GM23338 (cell line): ENCODE results near the gene RAB11FIP3. TPM values are rescaled to one million over a fixed set of nuclear protein-coding genes. Genes with fewer than 3 reads are reported as not detected.

Experiments used
- ATAC-seq: fragments of 200-7000 bp; cut with Tn5 transposase; 3 replicates; pipeline ENCODE4 v1.9.1; 2020
- DNase-seq: peaks from one replicate; pipeline ENCODE4 v3.0.0-alpha.2; 2015; ENCODE audit warnings: low spot score
- H2AFZ ChIP-seq: fragments of 200-600 bp; sonication (generic); 2 replicates; pipeline ENCODE4 v1.8.0; 2016; ENCODE audit warnings: antibody characterized with exemption, mild to moderate bottlenecking, moderate library complexity
- H3F3A ChIP-seq: fragments of 200-600 bp; sonication (generic); replicated peaks from 2 replicates; pipeline ENCODE4 v1.8.0; 2017; ENCODE audit warnings: antibody characterized with exemption, mixed run types, low read depth
- H3K27ac ChIP-seq: fragments of 200-600 bp; sonication (generic); 2 replicates; pipeline ENCODE4 v1.6.1; 2016; ENCODE audit warnings: low read depth
- H3K27me3 ChIP-seq: fragments of 200-600 bp; sonication (generic); 2 replicates; pipeline ENCODE4 v1.8.0; 2016; ENCODE audit warnings: mild to moderate bottlenecking, mixed run types, moderate library complexity; ENCODE audit not compliant: insufficient read depth
- H3K36me3 ChIP-seq: fragments of 200-600 bp; sonication (generic); 2 replicates; pipeline ENCODE4 v1.8.0; 2016; ENCODE audit warnings: mild to moderate bottlenecking; ENCODE audit not compliant: insufficient read depth
- H3K4me1 ChIP-seq: fragments of 200-600 bp; sonication (generic); 2 replicates; pipeline ENCODE4 v1.8.0; 2016; ENCODE audit warnings: mild to moderate bottlenecking, moderate library complexity; ENCODE audit not compliant: insufficient read depth
- H3K4me2 ChIP-seq: fragments of 200-600 bp; sonication (generic); 2 replicates; pipeline ENCODE4 v1.7.1; 2017; ENCODE audit warnings: mixed run types
- H3K4me3 ChIP-seq: fragments of 200-600 bp; sonication (generic); 2 replicates; pipeline ENCODE4 v1.6.1; 2016; ENCODE audit warnings: mixed run types
- H3K79me2 ChIP-seq: fragments of 200-600 bp; sonication (generic); replicated peaks from 2 replicates; pipeline ENCODE4 v1.8.0; 2017; ENCODE audit warnings: mild to moderate bottlenecking; ENCODE audit not compliant: insufficient read depth
- H3K9me2 ChIP-seq: fragments of 200-600 bp; sonication (generic); 2 replicates; pipeline ENCODE4 v1.8.0; 2017; ENCODE audit not compliant: insufficient read depth
- H4K20me1 ChIP-seq: fragments of 200-600 bp; sonication (generic); replicated peaks from 2 replicates; pipeline ENCODE4 v1.8.0; 2017; ENCODE audit warnings: mild to moderate bottlenecking; ENCODE audit not compliant: insufficient read depth
- H3K27ac Mint-ChIP-seq: 2 replicates; pipeline ENCODE4 v1.8.0; 2020; ENCODE audit warnings: inconsistent platforms, mild to moderate bottlenecking, moderate library complexity, mixed read lengths
- H3K27me3 Mint-ChIP-seq: 3 replicates; pipeline ENCODE4 v1.8.0; 2022; ENCODE audit warnings: low read depth, mild to moderate bottlenecking, moderate library complexity, mixed read lengths, inconsistent platforms; ENCODE audit not compliant: insufficient read depth, poor library complexity
- H3K36me3 Mint-ChIP-seq: 3 replicates; pipeline ENCODE4 v1.8.0; 2021; ENCODE audit warnings: low read depth, mild to moderate bottlenecking, inconsistent platforms, moderate library complexity, mixed read lengths
- H3K4me1 Mint-ChIP-seq: 3 replicates; pipeline ENCODE4 v1.8.0; 2020; ENCODE audit warnings: mild to moderate bottlenecking, inconsistent platforms, mixed read lengths
- H3K4me3 Mint-ChIP-seq: 3 replicates; pipeline ENCODE4 v1.8.0; 2021; ENCODE audit warnings: moderate library complexity, mild to moderate bottlenecking, inconsistent platforms, mixed read lengths
- H3K9me3 Mint-ChIP-seq: 3 replicates; pipeline ENCODE4 v1.8.0; 2020; ENCODE audit warnings: moderate library complexity, mild to moderate bottlenecking, inconsistent platforms, mixed read lengths
- CTCF ChIP-seq, 2 experiments: fragments of 200-600 bp in 1 of 2; sonication (generic) in 1 of 2; conservative IDR thresholded peaks; 2 replicates each; pipeline versions ENCODE4 v1.5.1 to v1.6.1; 2016 to 2017; ENCODE audit warnings: antibody characterized with exemption in 2 of 2, low read depth in 2 of 2, mild to moderate bottlenecking in 2 of 2, moderate library complexity in 1 of 2
- EZH2phosphoT487 ChIP-seq: fragments of 200-600 bp; sonication (generic); IDR thresholded peaks from one replicate; pipeline ENCODE4 v1.8.1; 2018; ENCODE audit warnings: antibody characterized with exemption; ENCODE audit not compliant: unreplicated experiment
- JUNB ChIP-seq: IDR thresholded peaks from one replicate; pipeline ENCODE4 v1.6.1; 2016; ENCODE audit warnings: antibody characterized with exemption; ENCODE audit not compliant: unreplicated experiment
- POLR2AphosphoS5 ChIP-seq: IDR thresholded peaks from 2 replicates; pipeline ENCODE4 v1.6.1; 2016; ENCODE audit warnings: antibody characterized with exemption, low read depth
- REST ChIP-seq: IDR thresholded peaks from one replicate; pipeline ENCODE4 v1.6.1; 2018; ENCODE audit warnings: antibody characterized with exemption; ENCODE audit not compliant: unreplicated experiment
- STAT1 ChIP-seq: IDR thresholded peaks from one replicate; pipeline ENCODE4 v1.6.1; 2016; ENCODE audit warnings: antibody characterized with exemption; ENCODE audit not compliant: unreplicated experiment
- ZNF331 ChIP-seq: fragments of 250-450 bp; sonication (Bioruptor Pico); IDR thresholded peaks from 2 replicates; pipeline ENCODE4 v1.5.0; 2020; ENCODE audit warnings: low read depth, mild to moderate bottlenecking, moderate library complexity
- polyA plus RNA-seq: library from polyadenylated mRNA; unstranded; fragments of >200 nt; fragmentation: Nextera tagmentation; extraction: Ambion mirVana; gene quantifications from 2 replicates; pipeline ENCODE4 v1.2.1, GENCODE V29; 2016
- total RNA-seq: library from RNA; depleted of rRNA; stranded (reverse); fragments of >200 nt; shearing (Covaris generic); gene quantifications from 2 replicates; pipeline ENCODE4 v1.2.3, GENCODE V29; 2014
- TF ChIP-seq, protein P1 (sequence below): IDR thresholded peaks from 2 replicates; pipeline ENCODE4 v1.6.1; 2016; ENCODE audit warnings: antibody characterized with exemption

Gene RAB11FIP3
- total and polyA plus RNA-seq, 2 experiments from 2014 or later, result 3.2 to 29.2 TPM

GRCh38 chr16:389352-389751 is 36.1 kb upstream of the RAB11FIP3 start (continued):
- TF ChIP-seq EZH2phosphoT487, result no peak
- TF ChIP-seq STAT1, result no peak
- no peak for TF ChIP-seq REST
- no peak for TF ChIP-seq JUNB

DNA sequence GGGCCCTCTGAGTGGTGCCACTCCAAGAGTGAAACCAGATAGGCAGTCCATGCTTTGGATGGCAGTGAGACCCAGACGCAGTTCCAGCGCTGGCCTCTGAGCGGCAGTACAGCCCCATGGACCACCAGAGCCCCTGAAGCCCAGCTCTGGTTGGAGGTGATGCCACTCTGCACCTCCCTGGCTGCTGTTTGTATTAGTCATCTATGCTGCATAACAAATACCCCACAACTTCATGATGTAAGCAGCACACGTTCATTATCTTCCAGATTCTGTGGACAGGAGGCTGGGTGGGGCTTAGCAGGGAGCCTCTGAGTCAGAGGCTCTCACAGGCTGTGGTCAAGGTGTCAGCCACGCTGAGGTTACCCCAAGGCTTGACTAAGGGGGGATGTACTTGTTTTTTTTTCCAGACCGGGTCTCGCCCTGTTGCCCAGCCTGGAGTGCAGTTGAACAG is 33.5 kb upstream of the RAB11FIP3 start:
- Histone ChIP-seq H3K36me3 (no peaks in the 10 kb centered on the region; the same call in 1 of the 2 replicates), H3K9me2 (no peaks in the 10 kb centered on the region), H3K4me1 (no peaks in the 10 kb centered on the region), H3K4me2 (no peak overlapping the region), H3K27ac (no peak overlapping the region), H3K79me2 (no peaks in the 10 kb centered on the region), H3F3A (peaks cover 14% of the 10 kb centered on the region), H3K4me3 (no peak overlapping the region), H4K20me1 (no peaks in the 10 kb centered on the region; the same call in 1 of the 2 replicates), H2AFZ (no peak overlapping the region), H3K27me3 (no peaks in the 10 kb centered on the region)
- DNase-seq (peak; percentile 86), ATAC-seq (peak; percentile 83)
- Mint-ChIP-seq H3K27ac (no peak overlapping the region), H3K4me1 (peaks cover 29% of the 10 kb centered on the region), H3K27me3 (peaks cover 24% of the 10 kb centered on the region), H3K4me3 (peak overlapping the region; percentile 21; the same call in 1 of the 3 replicates), H3K36me3 (peaks cover 14% of the 10 kb centered on the region; the same call in 2 of the 3 replicates), H3K9me3 (peaks cover 18% of the 10 kb centered on the region)
- TF ChIP-seq CTCF (conservative IDR thresholded peaks at IDR 0.05; ENCODE audit: low read depth in 2 of 2) (peak; percentile 97), POLR2AphosphoS5 (no peak)

DNA sequence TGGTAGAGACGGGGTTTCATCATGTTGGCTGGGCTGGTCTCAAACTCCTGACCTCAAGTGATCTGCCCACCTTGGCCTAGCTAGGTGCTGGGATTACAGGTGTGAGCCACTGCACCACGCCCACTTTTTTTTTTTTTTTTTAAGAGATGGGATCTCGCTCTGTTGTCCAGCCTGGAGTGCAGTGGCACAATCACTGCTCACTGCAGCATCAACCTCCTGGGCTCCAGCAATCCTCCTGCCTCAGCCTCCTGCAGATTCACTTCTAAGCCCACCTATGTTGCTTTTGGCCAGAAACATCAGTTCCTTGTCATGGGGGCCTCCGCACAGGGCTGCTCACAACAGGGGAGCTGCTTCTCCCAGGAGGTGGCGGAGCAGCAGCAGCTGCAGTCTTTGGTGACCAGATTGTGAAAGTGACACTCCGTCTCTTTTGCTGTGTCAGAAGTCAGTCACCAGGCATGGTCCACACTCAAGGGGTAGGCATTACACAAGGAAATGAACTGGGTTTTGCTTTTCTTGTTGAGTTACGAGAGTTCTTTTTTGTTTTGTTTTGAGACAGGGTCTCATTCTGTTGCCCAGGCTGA is 32.9 kb upstream of the RAB11FIP3 start:
- no peaks in the 10 kb centered on the region; the same call in 1 of the 2 replicates for H3K36me3 ChIP-seq
- DNase-seq, result no peak
- H3K9me3 Mint-ChIP-seq, result peaks cover 18% of the 10 kb centered on the region
- no peak overlapping the region for H3K4me2 ChIP-seq
- ATAC-seq, result no peak
- peaks cover 13% of the 10 kb centered on the region; the same call in 2 of the 3 replicates for H3K36me3 Mint-ChIP-seq
- H3K27ac Mint-ChIP-seq, result no peak overlapping the region
- peaks cover 28% of the 10 kb centered on the region for H3K4me1 Mint-ChIP-seq
- no peaks in the 10 kb centered on the region for H3K9me2 ChIP-seq
- no peaks in the 10 kb centered on the region for H3K79me2 ChIP-seq
- H3K27ac ChIP-seq, result no peak overlapping the region
- H3K4me3 ChIP-seq, result no peak overlapping the region
- peaks cover 23% of the 10 kb centered on the region for H3K27me3 Mint-ChIP-seq
- peaks cover 14% of the 10 kb centered on the region for H3F3A ChIP-seq
- no peak overlapping the region for H2AFZ ChIP-seq
- H3K27me3 ChIP-seq, result no peaks in the 10 kb centered on the region
- no peaks in the 10 kb centered on the region; the same call in 1 of the 2 replicates for H4K20me1 ChIP-seq
- no peaks in the 10 kb centered on the region for H3K4me1 ChIP-seq
- no peak overlapping the region for H3K4me3 Mint-ChIP-seq
- TF ChIP-seq EZH2phosphoT487 (no peak), ZNF331 (CRISPR knock-in tag) (no peak), REST (no peak), JUNB (no peak), STAT1 (no peak)
- TF ChIP-seq, protein P1, sequence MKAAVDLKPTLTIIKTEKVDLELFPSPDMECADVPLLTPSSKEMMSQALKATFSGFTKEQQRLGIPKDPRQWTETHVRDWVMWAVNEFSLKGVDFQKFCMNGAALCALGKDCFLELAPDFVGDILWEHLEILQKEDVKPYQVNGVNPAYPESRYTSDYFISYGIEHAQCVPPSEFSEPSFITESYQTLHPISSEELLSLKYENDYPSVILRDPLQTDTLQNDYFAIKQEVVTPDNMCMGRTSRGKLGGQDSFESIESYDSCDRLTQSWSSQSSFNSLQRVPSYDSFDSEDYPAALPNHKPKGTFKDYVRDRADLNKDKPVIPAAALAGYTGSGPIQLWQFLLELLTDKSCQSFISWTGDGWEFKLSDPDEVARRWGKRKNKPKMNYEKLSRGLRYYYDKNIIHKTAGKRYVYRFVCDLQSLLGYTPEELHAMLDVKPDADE, result no peak
